NT2/D1 (cell line): ENCODE measurements around the gene SPTLC1.

ENCODE experiments used
- DNase-seq: peaks from one replicate; pipeline ENCODE4 v3.0.0-alpha.2; 2011; ENCODE audit warnings: low read depth, low spot score
- H3K27me3 ChIP-seq: 2 replicates; pipeline ENCODE4 v1.6.0; 2011; ENCODE audit warnings: mild to moderate bottlenecking; ENCODE audit not compliant: insufficient read length, insufficient read depth
- H3K36me3 ChIP-seq: 2 replicates; pipeline ENCODE4 v1.6.1; 2011; ENCODE audit warnings: mild to moderate bottlenecking, low read length, mixed read lengths; ENCODE audit not compliant: insufficient read depth, insufficient read length
- H3K4me1 ChIP-seq: 2 replicates; pipeline ENCODE4 v1.5.1; 2011; ENCODE audit not compliant: insufficient read depth, insufficient read length
- H3K4me3 ChIP-seq: 2 replicates; pipeline ENCODE4 v1.5.1; 2011; ENCODE audit warnings: low read depth; ENCODE audit not compliant: insufficient read length
- H3K9ac ChIP-seq: 2 replicates; pipeline ENCODE4 v1.6.0; 2011; ENCODE audit warnings: low read depth; ENCODE audit not compliant: insufficient read length
- H3K9me3 ChIP-seq: 2 replicates; pipeline ENCODE4 v1.5.1; 2011; ENCODE audit warnings: mild to moderate bottlenecking, low read length; ENCODE audit not compliant: insufficient read depth
- SUZ12 ChIP-seq: IDR thresholded peaks from 2 replicates; pipeline ENCODE4 v1.6.1; 2011; ENCODE audit not compliant: insufficient read length, insufficient read depth; ENCODE audit errors: extremely low read depth
- YY1 ChIP-seq: IDR thresholded peaks from 2 replicates; pipeline ENCODE4 v1.6.1; 2011; ENCODE audit not compliant: insufficient read length, insufficient read depth
- ZNF274 ChIP-seq: IDR thresholded peaks from 2 replicates; pipeline ENCODE4 v1.6.1; 2011; ENCODE audit warnings: mild to moderate bottlenecking, low read depth, low read length

The SPTLC1 gene

DNA sequence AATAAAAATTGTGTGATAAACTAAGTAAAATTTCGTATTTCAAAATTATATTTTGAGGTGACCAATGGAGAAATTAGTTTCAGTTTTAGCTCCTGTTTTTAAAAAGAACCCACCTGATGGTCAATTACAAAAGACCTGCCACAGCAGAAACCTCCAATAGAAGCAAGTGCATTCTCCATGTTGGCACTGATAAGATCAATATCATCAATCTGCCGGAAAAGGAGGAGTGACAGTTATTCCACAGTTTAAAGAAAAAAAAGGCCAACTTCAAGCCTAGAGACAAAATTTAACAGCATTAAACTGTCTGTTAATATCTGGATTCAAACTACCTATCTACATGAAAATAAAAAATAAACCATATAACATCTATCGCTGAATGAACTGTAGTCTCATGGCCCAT lies 67.7 kb downstream of the SPTLC1 start:
- DNase-seq = no peak
- Histone ChIP-seq H3K4me3 (no peak overlapping the region), H3K36me3 (peaks cover 78% of the 10 kb centered on the region), H3K27me3 (no peaks in the 10 kb centered on the region), H3K9ac (no peak overlapping the region), H3K9me3 (peaks cover 14% of the 10 kb centered on the region), H3K4me1 (peaks cover 6% of the 10 kb centered on the region)
- no peak for TF ChIP-seq YY1
- no peak for TF ChIP-seq SUZ12

DNA sequence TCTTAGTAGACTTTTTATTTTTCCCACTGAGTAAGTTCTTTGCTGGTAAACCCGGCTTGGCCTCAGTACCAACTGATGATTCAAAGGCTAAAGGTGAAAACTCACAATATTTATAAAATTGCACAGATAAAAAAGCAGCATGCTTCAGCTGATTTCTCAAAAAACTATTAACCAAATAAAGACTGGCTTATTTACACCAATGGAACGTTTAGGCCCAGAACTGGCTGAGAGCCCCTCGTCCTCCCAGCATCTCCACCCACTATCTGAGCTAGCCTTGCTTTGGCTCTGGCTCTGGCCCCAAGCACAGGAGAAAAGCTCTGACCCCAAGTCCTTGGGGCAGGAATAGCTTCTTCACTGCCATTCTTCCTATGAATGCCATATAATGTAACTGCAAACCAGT lies 68.5 kb downstream of the SPTLC1 start:
- no peak for TF ChIP-seq ZNF274
- TF ChIP-seq YY1 = no peak
- TF ChIP-seq SUZ12 = no peak
- DNase-seq = no peak
- Histone ChIP-seq H3K36me3 (peaks cover 83% of the 10 kb centered on the region), H3K4me1 (peaks cover 6% of the 10 kb centered on the region), H3K27me3 (no peaks in the 10 kb centered on the region), H3K4me3 (no peak overlapping the region), H3K9me3 (peaks cover 22% of the 10 kb centered on the region), H3K9ac (no peak overlapping the region)

DNA sequence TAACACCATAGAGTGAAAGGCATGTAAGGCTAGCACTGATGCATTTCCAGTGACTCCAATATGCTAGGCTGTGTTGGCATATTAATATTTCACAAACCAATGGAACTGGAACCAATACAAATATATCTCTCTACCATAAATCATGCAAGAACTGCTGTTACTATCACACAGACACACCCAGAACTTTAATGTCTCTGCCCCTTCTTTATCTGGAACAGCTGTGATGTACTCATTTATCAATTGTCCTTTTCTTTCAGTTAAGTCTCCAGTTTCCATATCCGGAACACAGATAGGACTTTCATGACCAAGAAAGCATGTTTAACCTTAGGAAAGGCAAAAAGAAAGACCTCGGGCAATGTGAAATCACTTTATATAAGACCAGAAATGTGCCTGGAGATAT lies 70.3 kb downstream of the SPTLC1 start:
- Histone ChIP-seq H3K4me3 (no peak overlapping the region), H3K9ac (no peak overlapping the region), H3K9me3 (peaks cover 31% of the 10 kb centered on the region), H3K36me3 (peaks cover 75% of the 10 kb centered on the region), H3K27me3 (no peaks in the 10 kb centered on the region), H3K4me1 (peaks cover 6% of the 10 kb centered on the region)
- no peak for DNase-seq
- TF ChIP-seq YY1 = no peak
- TF ChIP-seq SUZ12 = no peak
- TF ChIP-seq ZNF274 = no peak

DNA sequence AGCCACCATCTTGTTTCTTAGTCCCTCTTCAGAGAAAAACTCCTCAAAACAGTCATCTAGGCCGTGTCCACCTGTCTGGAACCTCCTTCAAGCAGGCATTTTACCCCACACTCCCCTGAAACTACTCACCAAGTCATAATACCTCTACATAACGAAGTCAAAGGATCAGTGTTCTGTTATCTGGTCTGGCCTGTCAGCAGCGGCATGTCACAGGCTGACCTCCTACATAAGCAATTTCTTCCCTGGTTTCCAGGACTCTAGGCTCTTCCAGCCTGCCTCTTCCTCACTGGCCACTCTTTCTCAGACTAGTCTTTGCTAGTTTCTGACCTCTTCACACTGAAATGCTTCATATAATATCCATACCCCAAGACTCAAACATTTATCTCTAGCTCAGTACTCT lies 72.2 kb downstream of the SPTLC1 start:
- no peak for DNase-seq
- H3K36me3 ChIP-seq = peaks cover 71% of the 10 kb centered on the region

DNA sequence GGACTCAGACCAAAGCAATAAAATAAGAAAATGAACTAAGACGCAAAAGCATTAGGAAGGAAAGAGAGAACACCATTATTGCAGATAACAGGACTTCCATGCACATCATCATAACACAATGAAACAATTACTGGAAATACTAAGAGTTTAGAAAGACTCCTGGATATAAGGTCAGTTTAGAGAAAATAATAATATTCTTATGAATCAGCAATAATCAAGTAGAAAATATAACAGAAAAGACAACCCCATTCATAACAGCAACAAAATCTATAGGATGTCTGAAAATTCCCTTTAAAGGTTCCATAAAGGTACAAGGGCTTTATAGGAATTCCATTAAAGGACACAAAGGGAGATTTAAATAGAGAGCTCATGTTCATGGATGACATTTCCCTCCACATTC lies 73.0 kb downstream of the SPTLC1 start:
- DNase-seq = no peak
- no peak overlapping the region for H3K9ac ChIP-seq
- H3K9me3 ChIP-seq = peaks cover 31% of the 10 kb centered on the region
- H3K4me1 ChIP-seq = peaks cover 6% of the 10 kb centered on the region
- peaks cover 71% of the 10 kb centered on the region for H3K36me3 ChIP-seq
- no peak overlapping the region for H3K4me3 ChIP-seq
- H3K27me3 ChIP-seq = no peaks in the 10 kb centered on the region
- no peak for TF ChIP-seq ZNF274
- no peak for TF ChIP-seq SUZ12
- no peak for TF ChIP-seq YY1

More for the DNA sequence above, 72.2 kb downstream of the SPTLC1 start:
- Histone ChIP-seq H3K27me3 (no peaks in the 10 kb centered on the region), H3K9ac (no peak overlapping the region), H3K4me1 (peaks cover 7% of the 10 kb centered on the region), H3K9me3 (peaks cover 31% of the 10 kb centered on the region), H3K4me3 (no peak overlapping the region)
- TF ChIP-seq YY1 (no peak), SUZ12 (no peak), ZNF274 (no peak)

DNA sequence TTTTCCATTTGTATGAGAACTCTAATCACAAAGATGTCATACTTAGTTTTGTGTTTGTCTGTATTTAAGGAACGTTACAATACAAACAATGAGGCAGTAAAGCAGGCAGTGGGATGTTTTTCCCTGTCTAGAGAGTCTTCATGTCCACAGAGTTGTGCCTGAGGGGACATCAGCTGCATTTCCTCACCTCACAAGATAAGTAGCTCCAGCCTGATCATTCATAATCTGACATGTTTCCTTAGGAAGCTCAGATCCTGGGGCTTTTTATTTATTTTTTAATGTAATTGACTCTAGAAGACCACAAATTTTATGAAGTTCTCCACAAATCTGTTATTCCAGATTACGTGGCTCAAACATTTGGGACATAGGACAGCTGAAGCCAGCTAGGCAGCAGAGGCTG lies 78.5 kb downstream of the SPTLC1 start:
- no peak overlapping the region for H3K9ac ChIP-seq
- H3K27me3 ChIP-seq = no peaks in the 10 kb centered on the region
- H3K36me3 ChIP-seq = peaks cover 66% of the 10 kb centered on the region
- H3K4me3 ChIP-seq = no peak overlapping the region
- H3K4me1 ChIP-seq = peaks cover 6% of the 10 kb centered on the region
- DNase-seq = no peak
- peaks cover 10% of the 10 kb centered on the region for H3K9me3 ChIP-seq
- TF ChIP-seq SUZ12 (no peak), ZNF274 (no peak), YY1 (no peak)

DNA sequence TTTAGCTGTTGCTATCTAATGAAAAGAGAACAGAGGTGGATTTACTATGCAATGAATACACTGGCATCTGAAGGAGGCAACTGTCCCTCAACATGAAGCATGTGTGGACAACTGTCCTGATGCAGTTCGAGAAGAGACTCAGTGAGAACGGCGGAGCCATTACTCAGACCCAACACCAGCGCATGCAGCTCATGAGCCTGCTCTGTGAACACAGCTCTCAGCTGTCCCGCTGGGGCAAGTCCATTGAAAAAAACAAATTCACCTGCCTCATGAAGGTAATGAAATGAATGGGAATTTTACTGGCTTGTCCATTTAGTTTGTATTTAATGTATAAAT lies 78.8 kb downstream of the SPTLC1 start:
- peaks cover 6% of the 10 kb centered on the region for H3K4me1 ChIP-seq
- H3K9me3 ChIP-seq = peaks cover 6% of the 10 kb centered on the region
- peaks cover 64% of the 10 kb centered on the region for H3K36me3 ChIP-seq
- TF ChIP-seq ZNF274 (no peak), YY1 (no peak), SUZ12 (no peak)
- no peak overlapping the region for H3K4me3 ChIP-seq
- no peaks in the 10 kb centered on the region for H3K27me3 ChIP-seq
- H3K9ac ChIP-seq = no peak overlapping the region
- no peak for DNase-seq
